HG03064 (cell line): ENCODE data around the gene MRPL4.

Source experiments
- ATAC-seq: cut with Tn5 transposase; IDR thresholded peaks from one replicate; pipeline ENCODE4 v1.9.1; 2021; ENCODE audit warnings: low read depth; ENCODE audit not compliant: unreplicated experiment

MRPL4 gene

GRCh38 chr19:10251792-10252694 is at the start of gene MRPL4:
Gene MRPL4 (plus strand): TSS chr19:10252214. CDS start chr19:10252254, 40 bp downstream.
- ATAC-seq = peak; percentile 64

- no peak for ATAC-seq
These were observed 48.3 kb upstream of the MRPL4 start for GRCh38 chr19:10203686-10204085.

GRCh38 chr19:10205636-10206035 is 46.4 kb upstream of the MRPL4 start:
- no peak for ATAC-seq

- ATAC-seq = no peak
These were observed 45.7 kb upstream of the MRPL4 start for GRCh38 chr19:10206226-10206885.

GRCh38 chr19:10207026-10207425 is 45.0 kb upstream of the MRPL4 start:
- no peak for ATAC-seq

- no peak for ATAC-seq
These were observed 42.7 kb upstream of the MRPL4 start for GRCh38 chr19:10209315-10209714.

- no peak for ATAC-seq
These were observed 41.0 kb upstream of the MRPL4 start for GRCh38 chr19:10211061-10211460.

GRCh38 chr19:10211691-10212090 is 40.3 kb upstream of the MRPL4 start:
- ATAC-seq = no peak

- no peak for ATAC-seq
These were observed 37.2 kb upstream of the MRPL4 start for GRCh38 chr19:10214784-10215183.

- no peak for ATAC-seq
These were observed 34.9 kb upstream of the MRPL4 start for GRCh38 chr19:10217085-10217484.

GRCh38 chr19:10219678-10220077 is 32.3 kb upstream of the MRPL4 start:
- ATAC-seq = no peak

GRCh38 chr19:10220695-10221094 is 31.3 kb upstream of the MRPL4 start:
- ATAC-seq = no peak

- ATAC-seq = no peak
These were observed 29.7 kb upstream of the MRPL4 start for GRCh38 chr19:10222201-10222890.

- ATAC-seq = no peak
These were observed 28.4 kb upstream of the MRPL4 start for GRCh38 chr19:10223488-10224213.

GRCh38 chr19:10224337-10224736 is 27.7 kb upstream of the MRPL4 start:
- no peak for ATAC-seq

- no peak for ATAC-seq
These were observed 26.0 kb upstream of the MRPL4 start for GRCh38 chr19:10226021-10226375.

GRCh38 chr19:10226376-10227025 is 25.5 kb upstream of the MRPL4 start:
- no peak for ATAC-seq

- no peak for ATAC-seq
These were observed 24.7 kb upstream of the MRPL4 start for GRCh38 chr19:10227026-10227971.

GRCh38 chr19:10228393-10228792 is 23.6 kb upstream of the MRPL4 start:
- ATAC-seq = no peak
